T-helper 9 cell (primary cell): Measurements from ENCODE around the gene GIPC3.
A peak's percentile ranks its signal among the peaks of the same experiment; 100 is the strongest.
"Not testable (repeated sequence)": the region's sequence is repeated elsewhere in the genome, so short reads cannot be mapped to it uniquely, and the experiment has no call there.

Source experiments
- DNase-seq: peaks from one replicate; pipeline ENCODE4 v3.0.0-alpha.2; 2020

The GIPC3 gene

DNA sequence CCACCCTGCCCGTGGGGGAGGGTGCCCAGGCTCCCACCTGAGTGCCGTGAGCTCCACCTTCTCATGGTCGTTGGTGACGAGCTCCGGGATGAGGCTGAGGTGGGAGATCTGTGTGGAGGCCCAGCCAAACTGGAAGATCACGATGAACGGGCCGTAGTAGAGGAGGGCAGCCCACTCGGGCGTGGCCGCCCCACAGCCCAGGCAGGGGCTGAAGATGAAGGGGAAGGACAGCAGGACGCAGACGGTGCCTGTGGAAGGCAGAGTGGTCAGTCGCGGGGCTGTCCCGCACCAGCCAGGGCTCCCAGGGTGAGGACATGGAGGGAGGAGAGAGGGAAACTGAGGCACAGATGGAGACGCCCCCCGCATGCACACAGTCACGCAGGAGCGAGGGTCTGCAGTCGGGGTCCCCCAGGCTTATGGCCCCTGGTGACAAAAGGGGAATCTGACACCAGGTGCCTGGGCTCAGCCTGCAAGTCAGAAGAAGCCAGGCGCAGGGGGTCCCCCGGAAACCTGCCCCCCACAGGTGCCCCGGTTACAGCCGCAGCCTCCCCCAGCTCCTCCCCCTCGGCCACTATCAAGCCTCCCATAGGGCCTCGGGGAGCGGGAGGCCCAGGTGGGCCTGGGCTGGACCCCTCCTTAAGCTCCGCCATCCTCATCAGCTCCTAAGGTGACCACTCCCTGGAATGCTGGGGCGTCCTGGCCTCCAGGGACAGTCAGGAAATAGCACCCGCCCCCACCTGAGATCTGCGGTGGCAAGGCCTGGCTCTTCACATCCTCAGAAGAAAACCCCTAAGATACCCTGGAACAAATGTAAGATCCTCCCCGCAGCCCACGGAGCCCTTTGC is 34.1 kb upstream of the GIPC3 start:
- no peak for DNase-seq

DNA sequence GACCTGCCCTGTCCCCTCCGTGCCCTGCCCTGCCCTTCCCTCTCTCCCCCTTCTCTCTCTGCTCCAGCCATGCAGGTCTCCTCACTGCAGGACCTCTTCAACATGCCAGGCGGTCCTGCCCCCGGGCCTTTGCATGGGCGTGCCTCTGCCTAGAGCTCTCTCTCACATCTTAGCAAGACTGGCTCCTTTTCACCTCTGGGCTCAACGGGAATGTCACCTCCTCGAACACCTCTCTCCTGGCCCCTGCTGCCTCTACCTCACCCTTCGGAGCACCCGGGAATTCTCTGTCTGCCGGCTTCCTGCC is 33.5 kb upstream of the GIPC3 start:
- no peak for DNase-seq

DNA sequence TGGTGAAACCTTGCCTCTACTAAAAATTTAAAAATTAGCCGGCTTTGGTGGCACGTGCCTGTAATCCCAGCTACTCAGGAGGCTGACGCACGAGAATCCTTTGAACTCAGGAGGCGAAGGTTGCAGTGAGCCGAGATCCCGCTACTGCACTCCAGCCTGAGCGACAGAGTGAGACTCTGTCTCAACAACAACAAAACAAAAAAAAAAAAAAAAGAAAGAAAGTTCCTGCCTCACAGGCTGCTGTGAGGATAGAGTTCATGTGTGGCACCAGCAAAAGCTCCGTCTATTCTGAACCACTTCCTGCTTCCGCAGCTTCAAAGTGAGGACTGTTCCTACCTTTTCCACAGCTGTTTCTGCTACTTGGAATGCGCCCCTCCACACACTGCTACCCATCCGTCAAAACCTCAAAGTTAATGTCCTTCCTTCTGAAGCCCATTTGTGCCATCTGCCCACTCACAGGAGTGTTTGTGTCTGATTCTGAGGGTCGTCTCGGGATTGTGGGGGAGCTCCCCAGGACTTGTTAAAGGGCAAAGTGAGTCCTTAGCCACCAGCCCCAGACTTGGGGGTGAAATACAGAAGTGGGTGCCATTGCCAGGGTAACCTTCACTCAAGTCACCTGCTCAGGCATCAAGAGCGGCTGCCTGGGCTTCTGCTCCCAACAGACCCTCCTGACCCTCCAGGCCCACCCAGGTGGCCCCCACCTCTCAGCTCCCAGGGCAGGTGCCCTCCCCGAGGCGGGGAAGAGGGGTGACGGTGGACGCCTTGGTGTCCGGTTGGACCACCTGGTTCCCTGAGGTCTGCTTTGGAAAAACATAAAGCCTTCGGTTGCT is 30.8 kb upstream of the GIPC3 start:
- peak; percentile 28 for DNase-seq

DNA sequence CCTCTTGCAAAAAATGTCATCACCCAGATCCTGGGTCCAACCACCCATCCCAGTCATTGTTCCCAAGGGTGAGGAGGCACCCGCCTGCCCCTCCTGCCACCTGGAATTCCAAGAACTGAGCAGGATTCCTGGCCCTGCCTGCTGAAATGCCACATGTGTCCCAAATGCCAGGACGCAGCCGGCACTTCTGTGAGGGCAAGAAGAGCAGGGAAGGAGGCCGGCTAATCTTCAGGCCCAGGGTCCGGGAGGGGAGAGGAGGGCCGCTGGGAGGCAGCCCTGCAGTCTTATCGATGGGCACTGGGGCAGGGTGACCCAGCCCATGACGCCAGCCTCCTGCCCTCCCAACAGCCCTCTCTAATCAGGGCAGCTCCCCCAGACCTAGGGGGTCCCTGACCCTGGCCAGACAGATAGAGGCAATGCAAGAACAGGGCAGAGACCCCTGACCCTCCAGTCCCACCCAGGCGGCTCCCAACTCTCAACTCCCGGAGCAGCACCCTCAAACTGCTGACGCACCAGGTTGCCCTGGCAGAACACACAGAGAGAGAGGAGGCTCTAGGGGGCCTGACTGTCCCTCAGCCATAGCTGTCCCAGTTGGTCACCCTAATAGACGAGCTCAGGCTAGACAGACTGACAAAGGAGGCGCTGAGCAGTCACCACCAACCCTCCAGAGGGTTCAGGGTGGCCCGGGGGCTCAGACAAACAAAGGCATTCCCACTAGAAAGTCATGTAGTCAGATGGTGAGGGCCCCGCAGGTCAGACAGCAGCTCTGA is 29.4 kb upstream of the GIPC3 start:
- DNase-seq, result no peak

DNA sequence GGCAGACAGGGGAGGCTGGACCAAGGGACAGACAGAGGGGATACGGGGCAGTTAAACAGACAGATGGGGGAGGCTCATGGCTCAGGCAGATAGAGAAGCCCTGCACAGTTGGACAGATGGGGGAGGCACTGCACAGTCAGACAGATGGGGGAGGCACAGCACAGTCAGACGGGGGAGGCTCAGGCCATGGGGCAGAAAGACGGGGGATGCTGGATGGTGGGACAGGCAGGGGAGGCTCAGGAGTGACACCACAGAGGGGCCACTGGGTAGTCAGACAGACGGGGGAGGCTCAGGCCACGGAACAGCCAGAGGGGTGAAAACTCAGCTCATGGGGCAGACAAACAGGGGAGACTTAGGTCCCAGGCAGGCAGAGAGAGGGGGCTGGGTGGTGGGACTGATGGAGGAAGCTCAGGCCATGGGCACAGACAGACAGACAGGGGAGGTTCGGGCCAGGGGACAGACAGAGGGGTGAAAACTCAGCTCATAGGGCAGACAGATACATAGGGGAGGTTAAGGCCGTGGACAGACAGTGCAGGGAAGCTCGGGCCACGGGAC is 28.8 kb upstream of the GIPC3 start:
- DNase-seq, result no peak

DNA sequence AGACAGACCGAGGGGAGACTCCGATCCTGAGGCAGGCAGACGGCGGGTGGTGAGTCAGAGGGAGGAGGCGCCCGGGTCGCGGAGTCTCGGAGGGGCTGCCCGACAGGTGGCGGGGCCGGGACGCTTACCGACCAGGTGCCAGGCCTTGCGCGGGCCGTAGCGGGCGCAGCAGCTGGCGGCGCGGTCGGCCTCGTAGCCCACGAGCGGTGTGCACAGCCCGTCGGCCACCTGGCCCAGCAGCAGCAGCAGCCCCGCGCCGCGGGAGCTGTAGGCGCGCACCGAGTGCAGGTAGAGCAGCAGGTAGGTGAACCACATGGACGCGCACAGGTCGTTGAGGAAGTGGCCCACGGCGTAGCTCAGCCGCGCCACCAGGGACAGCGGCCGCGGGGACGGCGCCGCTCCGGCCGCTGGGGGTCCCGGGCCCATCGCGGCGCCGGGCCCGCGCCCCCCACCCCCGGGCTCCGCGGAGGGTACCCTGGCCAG is 28.3 kb upstream of the GIPC3 start:
- peak; percentile 70 for DNase-seq

DNA sequence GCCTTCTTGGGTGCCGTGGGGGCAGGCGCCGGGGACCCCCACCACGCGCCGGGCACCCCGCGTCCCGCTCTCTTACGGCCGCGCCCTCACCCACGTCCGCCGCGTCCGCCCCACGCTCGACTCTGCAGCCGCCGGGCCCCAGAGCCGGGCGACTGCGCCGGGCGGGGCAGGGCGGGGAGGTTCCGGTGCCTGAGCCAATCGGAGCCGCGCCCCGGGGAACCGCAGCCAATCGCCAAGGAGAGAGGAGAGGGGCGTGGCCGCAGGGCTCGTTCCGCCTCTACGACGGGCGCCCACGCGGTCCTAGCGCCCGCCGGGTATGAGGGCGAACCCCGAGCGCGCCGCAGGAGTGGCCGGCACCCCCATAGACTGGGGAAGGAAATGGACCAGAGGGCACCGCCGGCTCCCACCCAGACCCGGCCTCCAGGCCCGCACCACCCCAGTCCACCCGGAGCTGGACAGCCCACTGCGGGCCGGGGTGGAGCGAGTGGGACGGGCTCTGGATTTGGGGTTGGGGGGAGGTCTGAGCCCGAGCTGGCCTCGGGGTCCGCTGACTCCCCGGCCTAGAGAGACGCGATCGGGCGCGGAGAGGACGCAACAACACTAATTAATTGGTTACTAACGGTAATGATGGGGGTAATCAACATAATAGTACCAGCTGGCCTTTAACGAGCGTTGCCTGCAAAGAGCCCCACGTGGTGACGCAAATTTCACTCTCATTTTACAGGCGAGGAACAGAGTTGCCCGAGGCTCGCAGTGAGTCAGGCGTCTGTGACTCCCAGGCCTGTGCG is 27.6 kb upstream of the GIPC3 start, which contains the start of gene MFSD12:
Gene MFSD12, minus strand, starts transcription at position 126 of the 788 bp plus-strand sequence. CDS start 183 bp downstream, outside the sequence.
- DNase-seq, result peak; percentile 91

DNA sequence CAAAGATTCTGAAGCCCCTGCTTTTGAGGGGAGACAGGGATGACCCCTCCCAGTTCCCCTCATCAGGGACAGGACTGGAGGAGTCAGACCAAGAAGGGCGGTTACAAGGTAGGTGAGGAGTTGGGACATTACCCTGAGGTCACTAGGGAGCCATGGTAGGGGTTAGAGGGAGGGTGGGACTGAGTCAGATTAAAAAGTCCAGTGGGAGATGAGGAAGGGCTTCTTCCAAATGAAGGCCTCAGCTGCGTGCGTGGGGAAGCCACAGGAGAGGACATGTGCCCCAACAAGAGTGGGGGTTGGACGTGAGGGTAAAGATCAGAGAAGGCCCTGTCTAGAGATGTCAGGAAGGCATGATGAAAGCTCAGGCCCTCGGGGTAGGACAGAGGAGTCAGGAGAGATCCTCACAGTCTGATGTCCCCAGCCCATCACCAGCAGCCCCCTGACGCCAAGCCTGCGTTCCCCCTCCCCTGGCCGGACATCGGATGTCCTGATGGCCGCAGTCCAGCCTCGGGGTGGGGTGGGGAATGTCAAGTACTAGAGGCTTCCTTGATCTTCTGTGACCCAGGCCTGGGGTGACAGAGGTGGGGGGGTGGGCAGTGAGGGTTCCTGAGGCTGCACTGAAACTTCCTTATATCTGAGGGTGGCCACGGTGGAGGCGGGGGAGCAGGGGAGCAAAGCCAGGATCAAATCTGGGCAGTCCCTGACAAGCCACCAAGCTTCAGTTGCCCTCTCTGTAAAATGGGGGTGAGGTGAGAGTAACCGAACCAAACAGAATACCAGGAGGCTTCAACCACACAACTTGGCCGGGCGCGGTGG is 21.4 kb upstream of the GIPC3 start:
- no peak for DNase-seq

DNA sequence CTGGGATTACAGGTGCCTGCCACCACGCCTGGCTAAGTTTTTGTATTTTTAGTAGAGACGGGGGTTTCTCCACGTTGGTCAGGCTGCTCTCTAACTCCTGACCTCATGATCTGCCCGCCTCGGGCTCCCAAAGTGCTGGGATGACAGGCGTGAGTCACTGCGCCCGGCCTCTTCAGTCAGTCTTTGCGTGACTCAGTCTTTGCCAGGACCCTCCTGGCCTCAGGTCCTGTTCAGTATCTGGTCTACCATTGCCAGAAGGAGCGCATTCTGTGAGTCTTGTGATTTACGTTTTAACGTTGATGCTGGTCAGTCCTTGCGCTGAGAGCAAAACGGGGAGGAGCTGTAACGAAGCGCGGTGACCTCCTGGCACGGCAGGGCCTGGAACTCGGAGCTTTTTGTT is 20.1 kb upstream of the GIPC3 start:
- DNase-seq, result no peak

DNA sequence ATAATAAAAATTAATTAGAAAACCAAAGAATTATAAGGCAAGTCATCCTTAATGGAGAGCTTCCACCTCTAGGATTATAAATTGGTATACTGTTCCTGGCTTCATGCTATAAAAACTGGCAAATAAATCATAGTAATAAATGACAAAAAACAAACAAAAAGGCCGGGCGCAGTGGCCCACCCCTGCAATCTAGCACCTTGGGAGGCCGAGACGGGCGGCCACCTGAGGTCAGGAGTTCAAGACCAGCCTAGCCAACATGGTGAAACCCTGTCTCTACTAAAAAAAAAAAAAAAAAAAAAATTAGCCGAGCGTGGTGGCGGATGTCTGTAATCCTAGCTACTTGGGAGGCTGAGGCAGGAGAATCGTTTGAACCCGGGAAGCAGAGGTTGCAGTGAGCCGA is 15.2 kb upstream of the GIPC3 start:
- not testable (repeated sequence) for DNase-seq

DNA sequence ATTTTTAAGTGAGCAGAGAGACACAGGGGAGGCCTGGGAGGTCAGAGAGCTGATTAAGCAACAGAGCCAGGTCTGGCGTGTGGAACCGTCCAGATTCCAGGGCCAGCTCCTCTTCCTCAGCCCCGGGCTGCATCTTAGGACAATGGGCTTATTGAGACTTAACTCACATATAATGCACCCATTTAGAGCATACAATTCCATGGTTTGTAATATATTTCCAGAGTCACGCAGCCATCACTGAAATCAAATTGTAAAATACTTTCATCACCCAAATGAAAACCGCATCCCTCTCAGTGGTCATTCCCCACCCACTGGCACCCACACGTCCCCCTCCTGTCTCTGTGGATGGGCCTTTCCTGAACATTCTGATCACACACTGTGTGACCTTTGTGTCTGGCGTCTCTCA is 14.7 kb upstream of the GIPC3 start:
- no peak for DNase-seq

DNA sequence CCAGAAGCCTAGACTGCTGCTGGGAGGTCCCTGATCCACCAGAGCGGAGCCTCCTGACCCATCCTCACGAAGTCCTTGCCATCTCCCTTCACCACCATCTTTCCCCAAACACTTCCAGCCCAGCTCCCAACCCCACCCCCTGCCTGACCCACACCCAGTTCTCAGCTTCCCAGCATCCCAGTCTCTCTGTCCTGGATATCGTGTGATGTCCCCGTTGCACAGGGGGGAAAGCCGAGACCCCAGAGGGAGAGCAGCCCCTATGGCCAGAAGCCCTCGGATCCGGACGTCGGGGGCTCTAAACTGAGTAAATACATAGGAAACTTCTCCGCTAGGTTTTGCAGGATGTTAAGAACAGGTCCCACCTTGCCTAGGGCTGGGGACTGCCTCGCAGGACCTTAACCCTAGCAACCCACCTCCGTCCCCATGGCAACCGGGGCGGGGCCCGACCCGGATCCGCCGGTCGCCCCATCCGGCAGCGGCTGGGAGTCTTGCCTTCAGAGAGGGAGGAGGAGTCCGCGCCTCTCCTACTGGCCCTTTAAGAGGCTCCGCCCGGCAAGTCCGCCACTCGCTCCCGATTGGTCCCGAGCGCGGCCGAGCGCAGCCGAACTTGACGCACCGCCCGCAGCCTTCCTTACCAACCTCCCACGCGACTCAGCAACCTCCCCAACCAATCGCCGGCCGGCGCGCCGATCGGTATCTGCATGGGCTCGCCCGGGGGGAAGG is 13.0 kb upstream of the GIPC3 start:
- DNase-seq, result peak; percentile 98

DNA sequence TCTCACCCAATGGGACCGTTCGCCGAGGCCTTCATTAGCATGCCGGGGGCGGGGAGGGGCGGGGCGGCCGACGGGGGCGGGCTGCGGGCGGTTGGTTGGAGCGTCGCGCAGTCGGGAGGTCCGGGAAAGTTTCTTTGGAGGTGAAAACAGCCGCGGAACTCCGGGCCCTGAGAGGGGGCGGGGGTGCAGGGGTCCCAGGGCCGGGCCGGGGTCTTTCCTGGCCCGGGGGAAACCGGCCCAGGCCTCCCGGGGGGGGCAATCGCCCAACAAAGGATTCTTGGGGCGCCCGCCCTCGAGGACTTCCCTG is 12.5 kb upstream of the GIPC3 start, which contains the start of gene HMG20B:
Gene HMG20B, plus strand, starts transcription at position 90 of the 307 bp plus-strand sequence. CDS start 366 bp downstream, outside the sequence.
- no peak for DNase-seq

DNA sequence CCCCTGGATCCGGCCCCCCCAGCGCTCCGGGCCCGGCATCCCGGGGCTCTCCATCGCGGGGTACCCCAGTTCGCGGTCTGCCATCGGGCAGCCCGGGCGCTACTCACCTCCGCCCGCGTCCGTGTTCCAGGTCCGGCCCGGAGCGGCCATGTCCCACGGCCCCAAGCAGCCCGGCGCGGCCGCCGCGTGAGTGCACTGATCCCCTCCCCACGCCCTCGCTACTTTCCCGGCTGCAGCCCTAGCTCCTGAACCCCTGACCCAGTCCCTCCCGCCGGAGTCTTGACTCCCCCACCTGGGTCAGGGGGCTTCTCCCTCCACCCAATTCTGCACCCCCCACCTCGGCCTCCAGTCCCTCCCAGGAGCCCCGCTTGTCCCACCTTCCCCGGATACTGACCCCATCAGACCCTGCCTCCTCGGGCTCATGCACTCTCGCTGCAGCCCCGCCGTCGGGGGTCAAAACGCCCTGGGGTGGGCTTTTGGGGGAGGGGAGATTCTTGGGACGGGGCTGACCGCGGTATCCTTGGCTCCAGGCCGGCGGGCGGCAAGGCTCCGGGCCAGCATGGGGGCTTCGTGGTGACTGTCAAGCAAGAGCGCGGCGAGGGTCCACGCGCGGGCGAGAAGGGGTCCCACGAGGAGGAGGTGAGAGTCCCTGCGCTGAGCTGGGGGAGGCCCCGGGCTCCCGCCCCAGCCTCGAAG is 12.0 kb upstream of the GIPC3 start:
- DNase-seq, result no peak

DNA sequence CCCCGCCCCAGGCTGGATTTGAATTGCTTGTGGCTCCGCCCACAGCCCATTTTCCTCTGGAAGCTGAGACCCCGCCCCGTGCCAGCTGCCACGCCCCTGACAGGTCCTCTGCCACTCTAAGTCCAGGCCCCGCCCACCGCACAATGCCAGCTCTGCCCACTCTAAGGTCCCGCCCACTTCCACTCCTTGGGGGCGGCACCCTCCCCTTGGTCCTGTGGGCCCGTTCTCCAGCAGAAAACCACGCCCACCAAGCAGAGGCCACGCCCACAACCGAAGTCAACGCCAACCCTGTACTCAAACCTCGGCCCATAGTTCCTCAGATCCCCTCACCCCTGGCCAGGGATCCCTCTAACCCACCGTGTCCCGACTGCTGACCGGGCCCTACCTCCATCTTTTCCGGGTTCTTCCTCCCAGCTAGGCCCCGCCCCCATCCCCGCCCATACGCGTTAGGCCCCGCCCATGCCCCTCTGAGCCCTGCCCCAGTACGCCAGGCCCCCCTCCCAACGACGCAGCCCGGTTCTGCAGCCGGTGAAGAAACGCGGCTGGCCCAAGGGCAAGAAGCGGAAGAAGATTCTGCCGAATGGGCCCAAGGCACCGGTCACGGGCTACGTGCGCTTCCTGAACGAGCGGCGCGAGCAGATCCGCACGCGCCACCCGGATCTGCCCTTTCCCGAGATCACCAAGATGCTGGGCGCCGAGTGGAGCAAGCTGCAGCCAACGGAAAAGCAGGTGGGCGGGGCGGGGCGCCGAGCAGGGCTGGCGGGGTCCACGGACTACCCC is 11.2 kb upstream of the GIPC3 start:
- peak; percentile 70 for DNase-seq

DNA sequence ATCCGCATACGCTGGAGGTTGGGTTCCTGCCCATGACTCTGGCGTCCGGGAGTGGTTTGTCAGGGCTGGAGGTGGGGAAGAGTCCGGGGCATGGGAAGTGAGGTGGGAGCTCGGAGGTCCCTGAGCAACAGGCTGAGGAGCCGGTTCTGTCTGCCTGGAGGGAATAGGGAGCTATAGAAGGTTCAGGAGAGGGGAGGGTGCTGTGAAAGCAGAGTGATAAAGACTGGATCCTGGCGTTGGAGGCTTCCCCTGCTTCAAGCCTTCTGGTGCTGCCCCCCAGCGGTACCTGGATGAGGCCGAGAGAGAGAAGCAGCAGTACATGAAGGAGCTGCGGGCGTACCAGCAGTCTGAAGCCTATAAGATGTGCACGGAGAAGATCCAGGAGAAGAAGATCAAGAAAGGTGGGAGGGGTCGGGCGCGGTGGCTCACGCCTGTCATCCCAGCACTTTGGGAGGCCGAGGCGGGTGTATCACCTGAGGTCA is 10.0 kb upstream of the GIPC3 start:
- DNase-seq, result no peak

DNA sequence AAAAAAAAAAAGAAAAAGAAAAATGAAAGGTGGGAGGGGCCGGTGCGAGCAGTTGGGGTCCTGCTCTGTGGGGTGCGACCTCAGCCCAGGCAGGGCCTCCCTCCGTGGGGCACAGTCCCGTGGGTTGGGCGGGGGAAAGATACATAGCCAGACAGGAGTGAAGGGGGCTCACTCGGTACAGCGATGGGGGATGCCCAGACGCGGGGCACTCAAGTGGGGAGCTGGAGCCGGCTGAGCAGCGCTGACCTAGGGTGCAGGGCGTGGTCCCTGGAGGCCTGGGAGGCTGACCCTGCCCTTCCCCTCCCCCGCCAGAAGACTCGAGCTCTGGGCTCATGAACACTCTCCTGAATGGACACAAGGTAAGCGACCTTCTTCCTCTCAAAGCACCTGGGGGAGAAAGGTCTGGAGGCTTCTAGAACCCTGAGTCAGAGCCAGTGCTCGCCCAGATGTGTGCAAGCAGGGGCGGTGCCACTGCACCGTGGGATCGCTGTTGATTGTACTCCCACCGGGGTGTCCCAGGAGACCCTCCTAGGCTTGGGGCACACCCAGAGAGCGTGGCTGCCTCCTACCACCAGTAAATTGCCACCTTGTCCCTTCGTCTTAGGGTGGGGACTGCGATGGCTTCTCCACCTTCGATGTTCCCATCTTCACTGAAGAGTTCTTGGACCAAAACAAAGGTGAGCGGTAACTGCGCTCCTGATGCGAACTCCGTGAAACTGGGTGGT is 9.2 kb upstream of the GIPC3 start:
- DNase-seq, result no peak
